CD14-positive monocyte (primary cell): ENCODE results near the gene FAM163B. TPM values are rescaled to one million over a fixed set of nuclear protein-coding genes. Genes with fewer than 3 reads are reported as not detected.

ENCODE experiments used
- DNase-seq, 3 donors: peaks; one replicate each; pipeline ENCODE4 v3.0.0-alpha.2; 2011 to 2022
- H2AFZ ChIP-seq: 2 replicates; pipeline ENCODE4 v1.6.0; 2012; ENCODE audit warnings: mild to moderate bottlenecking, low read depth, low read length, inconsistent platforms; ENCODE audit not compliant: insufficient read depth, poor library complexity, severe bottlenecking
- H3K27ac ChIP-seq, 2 donors: 1 replicate in 1 of 2; 2 replicates in 1 of 2; pipeline ENCODE4 v1.5.1; 2012 to 2013; ENCODE audit warnings: low read length in 2 of 2, control low read depth in 1 of 2, inconsistent platforms in 1 of 2, low read depth in 1 of 2, mild to moderate bottlenecking in 1 of 2
- H3K27me3 ChIP-seq, 2 donors: one replicate each; pipeline versions ENCODE4 v1.6.0 to v1.6.1; 2011 to 2013; ENCODE audit warnings: low read length in 2 of 2; ENCODE audit not compliant: control insufficient read depth in 2 of 2, insufficient read depth in 2 of 2
- H3K36me3 ChIP-seq, 2 donors: replicated peaks in 1 of 2; 1 replicate in 1 of 2; 2 replicates in 1 of 2; pipeline versions ENCODE4 v1.5.1 to v1.6.1; 2012 to 2013; ENCODE audit warnings: low read length in 2 of 2, control low read depth in 1 of 2, inconsistent platforms in 1 of 2, mild to moderate bottlenecking in 1 of 2; ENCODE audit not compliant: insufficient read depth in 2 of 2, control insufficient read depth in 1 of 2
- H3K4me1 ChIP-seq, 2 donors: 1 replicate in 1 of 2; 2 replicates in 1 of 2; pipeline versions ENCODE4 v1.5.1 to v1.6.1; 2012 to 2013; ENCODE audit warnings: low read length in 2 of 2, control low read depth in 1 of 2, inconsistent platforms in 1 of 2, mild to moderate bottlenecking in 1 of 2, moderate library complexity in 1 of 2; ENCODE audit not compliant: insufficient read depth in 2 of 2, control insufficient read depth in 1 of 2
- H3K4me2 ChIP-seq: replicated peaks from 2 replicates; pipeline ENCODE3; 2012; ENCODE audit warnings: low read length, moderate library complexity, mild to moderate bottlenecking; ENCODE audit not compliant: poor library complexity, severe bottlenecking; ENCODE audit errors: extremely low read depth
- H3K4me3 ChIP-seq, 3 experiments: fragments of 200-600 bp in 1 of 3; sonication (generic) in 1 of 3; replicated peaks in 1 of 3; 1 replicate in 2 of 3; 2 replicates in 1 of 3; pipeline ENCODE4 v1.5.1; 2011 to 2013; ENCODE audit warnings: low read length in 3 of 3, mild to moderate bottlenecking in 3 of 3, control low read depth in 2 of 3, low read depth in 2 of 3, inconsistent platforms in 1 of 3, moderate library complexity in 1 of 3
- H3K79me2 ChIP-seq: 2 replicates; pipeline ENCODE4 v1.6.0; 2012; ENCODE audit warnings: mild to moderate bottlenecking, control low read depth, inconsistent platforms, low read length, moderate library complexity; ENCODE audit not compliant: insufficient read depth
- H3K9ac ChIP-seq: 2 replicates; pipeline ENCODE4 v1.6.0; 2017; ENCODE audit warnings: low read length, mild to moderate bottlenecking; ENCODE audit not compliant: insufficient read depth, poor library complexity, severe bottlenecking
- H3K9me3 ChIP-seq, 2 donors: replicated peaks in 1 of 2; 1 replicate in 1 of 2; 2 replicates in 1 of 2; pipeline versions ENCODE4 v1.5.1 to v1.6.1; 2012 to 2013; ENCODE audit warnings: low read length in 2 of 2, control low read depth in 1 of 2; ENCODE audit not compliant: control insufficient read depth in 1 of 2, insufficient read depth in 1 of 2
- H4K20me1 ChIP-seq: 2 replicates; pipeline ENCODE4 v1.6.0; 2012; ENCODE audit warnings: mild to moderate bottlenecking, low read length, control low read depth, moderate library complexity; ENCODE audit not compliant: insufficient read depth
- H3K27ac Mint-ChIP-seq, 7 donors: one replicate each; pipeline ENCODE4 v1.8.0; 2020; ENCODE audit warnings: mild to moderate bottlenecking in 7 of 7, mixed read lengths in 7 of 7, moderate library complexity in 6 of 7, inconsistent platforms in 2 of 7
- H3K27me3 Mint-ChIP-seq, 3 donors: one replicate each; pipeline ENCODE4 v1.8.0; 2021 to 2022; ENCODE audit warnings: low read depth in 3 of 3, mild to moderate bottlenecking in 3 of 3, mixed read lengths in 3 of 3, moderate library complexity in 3 of 3, inconsistent platforms in 1 of 3
- H3K36me3 Mint-ChIP-seq, 2 donors: one replicate each; pipeline ENCODE4 v1.8.0; 2020; ENCODE audit warnings: mixed read lengths in 2 of 2, inconsistent platforms in 1 of 2, mild to moderate bottlenecking in 1 of 2
- H3K4me1 Mint-ChIP-seq: one replicate; pipeline ENCODE4 v1.8.0; 2020; ENCODE audit warnings: mild to moderate bottlenecking, mixed read lengths
- H3K4me3 Mint-ChIP-seq, 2 donors: one replicate each; pipeline ENCODE4 v1.8.0; 2020; ENCODE audit warnings: mild to moderate bottlenecking in 2 of 2, mixed read lengths in 2 of 2, moderate library complexity in 1 of 2
- H3K9me3 Mint-ChIP-seq, 7 donors: one replicate each; pipeline ENCODE4 v1.8.0; 2020 to 2022; ENCODE audit warnings: mixed read lengths in 7 of 7, mild to moderate bottlenecking in 6 of 7, moderate library complexity in 6 of 7, inconsistent platforms in 2 of 7
- WGBS: methylation state at CpG from one replicate; pipeline ENCODE4 v1.1.5; 2013; ENCODE audit warnings: missing lambda C conversion rate; ENCODE audit not compliant: insufficient coverage; 5-methylcytosine and 5-hydroxymethylcytosine counted together
- intact Hi-C, 2 donors: fragments of 100-400 bp; cut with micrococcal nuclease; formaldehyde crosslinking; loops; one replicate each; pipeline versions ENCODE4 v1.15.0 to v1.15.1; 2023
- polyA plus RNA-seq, 3 donors: library from polyadenylated mRNA; depleted of rRNA in 1 of 3; unstranded in 2 of 3; stranded (reverse) in 1 of 3; fragments of 300-500 nt in 2 of 3; fragments of >200 nt in 1 of 3; fragmentation: Illumina TruSeq in 2 of 3; gene quantifications; 1 replicate in 2 of 3; 2 replicates in 1 of 3; pipeline ENCODE4 v1.2.3, GENCODE V29; 2012 to 2021
- TF ChIP-seq, protein P1 (sequence below): fragments of 200-600 bp; IDR thresholded peaks from one replicate; pipeline ENCODE4 v1.8.0; 2022; ENCODE audit warnings: antibody characterized with exemption, mild to moderate bottlenecking

Gene FAM163B
- polyA plus RNA-seq, 3 donors: not detected

DNA sequence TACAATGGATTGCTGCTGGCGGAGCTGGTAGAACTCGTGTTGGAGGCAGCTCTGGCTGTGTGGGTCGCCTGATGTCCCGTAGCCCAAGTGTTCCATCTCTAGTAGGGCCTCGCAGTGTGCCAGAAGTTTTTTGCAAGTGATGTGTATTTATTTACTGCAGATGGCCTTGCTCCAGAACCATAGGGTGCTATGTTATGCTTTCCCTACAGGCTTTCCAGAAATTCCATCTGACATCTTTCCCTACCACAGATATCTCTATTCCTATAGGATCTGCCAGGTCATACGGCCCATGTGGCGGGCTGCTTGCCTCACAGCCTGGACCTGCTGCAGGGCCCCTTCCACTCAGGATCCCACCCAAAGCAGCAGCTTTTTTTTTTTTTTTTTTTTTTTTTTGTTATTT, 57.7 kb downstream of the FAM163B start:
- Mint-ChIP-seq H3K4me1 (no peaks in the 10 kb centered on the region), H3K9me3 (no peaks in the 10 kb centered on the region), H3K4me3 (no peak overlapping the region), H3K36me3 (no peaks in the 10 kb centered on the region), H3K27ac (no peak overlapping the region), H3K27me3 (peaks cover 0 to 7% (median 0%) of the 10 kb centered on the region in 3 donors)
- no peaks in the 10 kb centered on the region for H3K36me3 ChIP-seq
- 100% methylated on average over 1 of the region's 7 CpGs for WGBS
- H3K79me2 ChIP-seq: no peaks in the 10 kb centered on the region
- no peaks in the 10 kb centered on the region for H3K9me3 ChIP-seq
- H3K4me2 ChIP-seq: no peak overlapping the region
- H3K9ac ChIP-seq: no peak overlapping the region
- H4K20me1 ChIP-seq: no peaks in the 10 kb centered on the region
- no peaks in the 10 kb centered on the region for H3K4me1 ChIP-seq
- TF ChIP-seq, protein P1, sequence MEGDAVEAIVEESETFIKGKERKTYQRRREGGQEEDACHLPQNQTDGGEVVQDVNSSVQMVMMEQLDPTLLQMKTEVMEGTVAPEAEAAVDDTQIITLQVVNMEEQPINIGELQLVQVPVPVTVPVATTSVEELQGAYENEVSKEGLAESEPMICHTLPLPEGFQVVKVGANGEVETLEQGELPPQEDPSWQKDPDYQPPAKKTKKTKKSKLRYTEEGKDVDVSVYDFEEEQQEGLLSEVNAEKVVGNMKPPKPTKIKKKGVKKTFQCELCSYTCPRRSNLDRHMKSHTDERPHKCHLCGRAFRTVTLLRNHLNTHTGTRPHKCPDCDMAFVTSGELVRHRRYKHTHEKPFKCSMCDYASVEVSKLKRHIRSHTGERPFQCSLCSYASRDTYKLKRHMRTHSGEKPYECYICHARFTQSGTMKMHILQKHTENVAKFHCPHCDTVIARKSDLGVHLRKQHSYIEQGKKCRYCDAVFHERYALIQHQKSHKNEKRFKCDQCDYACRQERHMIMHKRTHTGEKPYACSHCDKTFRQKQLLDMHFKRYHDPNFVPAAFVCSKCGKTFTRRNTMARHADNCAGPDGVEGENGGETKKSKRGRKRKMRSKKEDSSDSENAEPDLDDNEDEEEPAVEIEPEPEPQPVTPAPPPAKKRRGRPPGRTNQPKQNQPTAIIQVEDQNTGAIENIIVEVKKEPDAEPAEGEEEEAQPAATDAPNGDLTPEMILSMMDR: no peak
- no peak for DNase-seq
- H2AFZ ChIP-seq: no peak overlapping the region
- H3K27ac ChIP-seq: no peak overlapping the region
- intact Hi-C loops: no loop called here
- H3K27me3 ChIP-seq: no peaks in the 10 kb centered on the region
- H3K4me3 ChIP-seq: no peak overlapping the region

DNA sequence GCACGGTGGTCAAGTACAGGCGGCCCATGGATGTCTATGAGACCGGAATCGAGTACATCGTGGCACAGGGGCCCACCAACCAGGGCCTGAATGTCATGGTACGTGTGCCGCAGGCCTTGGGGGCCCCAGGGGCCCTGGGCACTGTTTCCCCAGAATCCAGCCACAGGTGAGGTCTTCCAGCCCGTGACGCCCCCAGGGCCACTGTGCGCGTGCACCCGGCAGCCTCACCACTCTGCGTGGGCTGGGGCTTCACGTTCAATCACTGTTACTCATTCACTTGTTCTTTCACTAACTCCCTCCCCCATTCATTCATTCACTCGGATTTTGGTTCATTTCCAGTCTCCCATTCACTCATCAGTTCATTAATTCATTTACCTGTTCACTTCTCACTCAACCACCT, 62.1 kb downstream of the FAM163B start:
- no peak overlapping the region for H3K4me2 ChIP-seq

More for the DNA sequence above, 62.1 kb downstream of the FAM163B start:
- Mint-ChIP-seq H3K36me3 (no peaks in the 10 kb centered on the region), H3K27me3 (peaks cover 0 to 8% (median 5%) of the 10 kb centered on the region in 3 donors), H3K27ac (no peak overlapping the region), H3K4me3 (no peak overlapping the region), H3K4me1 (no peaks in the 10 kb centered on the region), H3K9me3 (no peaks in the 10 kb centered on the region)
- DNase-seq: no peak
- Histone ChIP-seq H3K27ac (no peak overlapping the region), H3K9ac (no peak overlapping the region), H3K9me3 (no peaks in the 10 kb centered on the region), H3K4me3 (no peak overlapping the region), H3K79me2 (no peaks in the 10 kb centered on the region), H4K20me1 (no peaks in the 10 kb centered on the region), H3K4me1 (no peaks in the 10 kb centered on the region), H3K27me3 (no peaks in the 10 kb centered on the region), H3K36me3 (no peaks in the 10 kb centered on the region), H2AFZ (no peak overlapping the region)
- WGBS: 93% methylated on average over 15 of the region's 15 CpGs
- TF ChIP-seq, protein P1: no peak
- intact Hi-C loops: no loop called here
